ENCODE results near the gene GP9.

- TF ChIP-seq POLR2AphosphoS5 (IDR thresholded peaks at IDR 0.05) (no peak), CTCF (IDR thresholded peaks at IDR 0.05) (no peak), POLR2A (IDR thresholded peaks at IDR 0.05) (no peak), EP300 (IDR thresholded peaks at IDR 0.05) (no peak)
These were observed 21.4 kb downstream of the GP9 start for GRCh38 chr3:129082026-129082425.
